HEK293T (cell line): ENCODE measurements around the gene ZNF792.

Experiments
- BHLHE40 ChIP-seq: fragments of 450-650 bp; IDR thresholded peaks from 2 replicates; pipeline ENCODE4 v1.6.1; 2016; ENCODE audit warnings: mild to moderate bottlenecking, moderate library complexity, borderline replicate concordance
- CTBP1 ChIP-seq: fragments of 450-650 bp; IDR thresholded peaks from 2 replicates; pipeline ENCODE4 v1.6.1; 2016; ENCODE audit warnings: borderline replicate concordance
- FOXM1 ChIP-seq: fragments of 450-650 bp; IDR thresholded peaks from 2 replicates; pipeline ENCODE4 v1.6.1; 2017; ENCODE audit warnings: mild to moderate bottlenecking, borderline replicate concordance
- HDGF ChIP-seq: fragments of 450-650 bp; IDR thresholded peaks from 2 replicates; pipeline ENCODE4 v1.6.1; 2017; ENCODE audit warnings: antibody characterized with exemption, borderline replicate concordance
- PKNOX1 ChIP-seq: fragments of 450-650 bp; IDR thresholded peaks from 2 replicates; pipeline ENCODE4 v1.6.1; 2016
- SP1 ChIP-seq: fragments of 450-650 bp; IDR thresholded peaks from 2 replicates; pipeline ENCODE4 v1.6.1; 2017

GRCh38 chr19:34991542-34992333 is 27.7 kb upstream of the ZNF792 start:
- no peak for TF ChIP-seq FOXM1
- TF ChIP-seq BHLHE40 = no peak
- no peak for TF ChIP-seq CTBP1
- no peak for TF ChIP-seq HDGF
- no peak for TF ChIP-seq PKNOX1
- no peak for TF ChIP-seq SP1
